ENCODE data around the gene HES5.

Gene HES5

DNA sequence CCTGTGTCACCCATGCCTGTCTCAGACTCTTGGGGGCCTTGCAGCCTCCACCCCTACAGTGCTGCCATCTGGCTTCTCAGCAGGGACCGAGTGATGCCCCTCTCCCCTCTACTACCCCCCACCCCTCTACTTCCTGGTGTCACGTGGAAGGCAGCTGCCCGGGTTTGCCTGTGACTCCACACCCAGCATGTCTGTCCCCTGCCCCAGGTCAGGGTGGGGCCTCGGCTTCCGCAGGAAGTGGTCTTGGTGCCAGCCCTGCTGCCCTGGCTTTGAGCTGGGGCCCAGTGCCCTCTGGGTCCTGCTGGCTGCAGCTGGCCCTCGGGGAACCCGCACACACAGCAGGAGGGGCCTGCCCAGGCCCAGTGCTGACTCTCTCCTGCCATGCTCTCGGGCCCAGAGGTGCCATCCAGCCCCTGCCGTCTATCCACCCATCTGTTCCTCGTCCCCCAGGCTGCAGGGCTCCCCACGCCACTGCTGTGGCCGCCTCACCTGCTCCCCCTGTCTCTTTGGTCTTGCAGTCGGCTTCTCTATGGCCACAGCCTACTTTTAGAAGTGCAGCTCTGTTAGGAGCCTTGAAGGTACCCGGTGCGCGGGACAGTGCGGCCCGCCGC, 30.0 kb downstream of the HES5 start:
- no peak for DNase-seq (ENCODE audit: low spot score)

DNA sequence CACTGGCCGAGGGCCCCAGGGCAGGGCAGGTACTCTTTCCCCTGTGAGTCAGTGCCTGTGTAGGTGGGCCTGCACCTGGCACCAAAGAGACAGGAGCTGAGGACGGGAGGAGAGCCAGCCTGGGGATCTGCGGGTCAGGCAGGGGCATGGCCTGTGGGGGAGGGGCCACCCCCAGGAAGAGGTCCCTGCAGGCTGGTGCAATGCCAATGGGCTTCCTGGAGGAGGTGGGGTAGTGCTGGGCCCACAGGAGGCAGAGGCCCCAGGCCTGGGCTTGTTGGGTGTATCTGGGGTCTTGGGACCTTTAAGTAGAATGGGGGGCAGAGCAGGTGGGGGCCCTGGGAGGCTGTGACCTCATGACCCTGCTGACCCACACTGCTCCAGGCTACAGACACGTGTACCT, 30.8 kb downstream of the HES5 start:
- no peak for DNase-seq (ENCODE audit: low spot score)

GRCh38 chr1:2498648-2499047, 31.4 kb downstream of the HES5 start:
- DNase-seq (ENCODE audit: low spot score): no peak

GRCh38 chr1:2497891-2498290, 32.2 kb downstream of the HES5 start:
- DNase-seq (ENCODE audit: low spot score): no peak

DNA sequence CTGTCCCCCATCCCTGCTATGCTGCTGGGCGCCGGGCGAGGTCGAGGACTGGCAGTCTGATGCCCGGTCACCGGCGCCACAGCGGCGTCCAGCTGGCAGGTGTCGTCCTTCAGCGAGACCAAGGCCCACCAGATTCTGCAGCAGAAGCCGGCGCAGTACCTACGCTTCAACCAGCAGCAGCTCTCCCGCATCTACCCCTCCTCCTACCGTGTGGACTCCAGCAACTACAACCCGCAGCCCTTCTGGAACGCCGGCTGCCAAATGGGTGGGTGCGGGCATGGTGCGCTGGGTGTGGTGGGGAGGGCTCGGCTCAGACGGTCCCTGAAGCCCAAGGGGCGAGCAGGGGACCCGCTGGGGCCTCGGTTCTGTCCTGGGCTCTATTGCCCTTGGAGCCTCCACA, 33.3 kb downstream of the HES5 start:
- DNase-seq (ENCODE audit: low spot score): no peak

- no peak for DNase-seq (ENCODE audit: low spot score)
Observed at GRCh38 chr1:2496087-2496622, 33.9 kb downstream of the HES5 start.

- no peak for DNase-seq (ENCODE audit: low spot score)
Observed at GRCh38 chr1:2495546-2495945, 34.5 kb downstream of the HES5 start.

DNA sequence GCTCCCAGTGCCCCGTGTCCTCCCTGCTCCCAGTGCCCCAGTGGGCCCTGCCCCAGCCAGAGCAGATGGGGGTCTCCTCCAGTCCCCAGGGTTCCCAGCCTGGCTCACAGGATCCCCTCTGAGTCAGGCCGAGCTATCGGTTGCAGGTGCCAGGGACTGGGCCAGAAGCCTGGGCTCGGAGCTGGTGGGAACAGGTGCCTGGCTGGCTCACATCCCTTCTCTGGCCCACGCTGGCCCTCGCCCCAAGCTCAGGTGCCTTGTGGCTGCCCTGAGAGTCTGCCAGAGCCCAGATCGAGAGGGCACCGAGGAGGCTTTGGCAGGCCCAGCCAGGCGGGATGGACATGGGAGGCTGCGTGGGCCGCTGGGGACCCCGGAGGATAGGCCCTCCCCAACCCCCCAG, 35.0 kb downstream of the HES5 start:
- DNase-seq (ENCODE audit: low spot score): no peak

GRCh38 chr1:2494323-2494693, 35.8 kb downstream of the HES5 start:
- DNase-seq (ENCODE audit: low spot score): no peak

GRCh38 chr1:2493691-2494322, 36.3 kb downstream of the HES5 start:
- no peak for DNase-seq (ENCODE audit: low spot score)

- no peak for DNase-seq (ENCODE audit: low spot score)
Observed at GRCh38 chr1:2493218-2493617, 36.8 kb downstream of the HES5 start.

DNA sequence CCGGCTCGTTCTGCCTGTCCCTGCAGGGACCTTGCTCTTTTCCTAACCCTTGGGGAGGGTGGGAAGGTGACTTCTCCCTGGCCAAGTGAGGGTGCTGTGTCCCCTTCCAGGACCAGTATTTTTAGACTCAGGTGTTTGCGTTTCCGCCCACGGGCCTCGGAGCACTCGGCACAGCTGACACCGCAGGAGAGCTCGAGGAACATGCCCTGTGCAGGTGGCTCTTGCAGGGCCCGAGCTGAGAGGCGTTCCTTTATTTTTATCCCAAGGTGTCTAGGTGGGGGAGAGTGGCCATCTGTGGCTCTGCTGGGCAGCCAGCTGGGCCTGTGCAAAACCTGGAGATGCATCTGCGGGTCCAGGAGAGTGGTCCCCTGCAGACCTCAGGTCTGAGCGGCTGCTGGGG, 38.0 kb downstream of the HES5 start:
- no peak for DNase-seq (ENCODE audit: low spot score)

GRCh38 chr1:2489615-2490014, 40.4 kb downstream of the HES5 start:
- DNase-seq (ENCODE audit: low spot score): no peak

- no peak for DNase-seq (ENCODE audit: low spot score)
Observed at GRCh38 chr1:2488688-2489087, 41.4 kb downstream of the HES5 start.

DNA sequence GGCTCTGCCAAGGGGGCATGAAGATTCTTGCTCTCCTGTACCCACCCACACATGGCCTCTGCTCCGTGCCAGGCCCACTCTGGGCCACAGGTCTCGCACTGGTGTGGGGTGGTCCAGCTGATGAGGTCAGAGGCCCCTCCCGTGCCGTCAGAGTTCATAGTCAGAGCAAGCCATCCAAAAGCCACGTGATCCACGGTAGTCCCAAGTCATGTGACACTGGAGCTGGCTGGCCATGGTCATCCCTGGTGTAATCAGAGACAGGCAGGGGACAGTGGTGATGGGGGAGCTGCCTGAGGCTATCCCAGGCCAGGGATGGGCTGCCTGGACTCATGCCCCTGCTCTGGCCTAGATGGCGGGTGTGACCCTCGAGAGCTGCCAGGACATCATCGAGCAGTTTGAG, 43.5 kb downstream of the HES5 start:
- no peak for DNase-seq (ENCODE audit: low spot score)

DNA sequence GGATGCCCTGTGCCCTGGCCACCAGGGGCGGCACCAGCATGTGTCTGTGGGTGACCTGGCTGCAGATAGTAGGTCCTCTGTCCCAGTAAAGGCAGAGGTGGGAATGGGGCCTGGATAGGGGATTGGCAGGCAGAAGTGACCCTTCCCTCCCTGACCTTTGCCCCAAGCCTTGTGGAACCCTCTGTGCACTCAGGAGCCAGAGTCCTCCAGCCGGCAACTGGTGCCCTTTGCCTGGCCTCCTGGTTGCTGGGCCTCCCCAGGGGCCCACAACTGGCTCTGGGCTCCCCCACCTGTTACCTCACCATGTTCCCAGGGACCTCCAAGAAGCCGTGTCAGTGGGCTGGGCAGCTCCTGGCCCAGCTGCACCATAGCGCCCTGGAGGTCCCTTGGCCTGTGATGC, 44.0 kb downstream of the HES5 start:
- DNase-seq (ENCODE audit: low spot score): no peak

- no peak for DNase-seq (ENCODE audit: low spot score)
Observed at GRCh38 chr1:2483970-2484369, 46.1 kb downstream of the HES5 start.

GRCh38 chr1:2483026-2483425, 47.0 kb downstream of the HES5 start:
- no peak for DNase-seq (ENCODE audit: low spot score)

DNA sequence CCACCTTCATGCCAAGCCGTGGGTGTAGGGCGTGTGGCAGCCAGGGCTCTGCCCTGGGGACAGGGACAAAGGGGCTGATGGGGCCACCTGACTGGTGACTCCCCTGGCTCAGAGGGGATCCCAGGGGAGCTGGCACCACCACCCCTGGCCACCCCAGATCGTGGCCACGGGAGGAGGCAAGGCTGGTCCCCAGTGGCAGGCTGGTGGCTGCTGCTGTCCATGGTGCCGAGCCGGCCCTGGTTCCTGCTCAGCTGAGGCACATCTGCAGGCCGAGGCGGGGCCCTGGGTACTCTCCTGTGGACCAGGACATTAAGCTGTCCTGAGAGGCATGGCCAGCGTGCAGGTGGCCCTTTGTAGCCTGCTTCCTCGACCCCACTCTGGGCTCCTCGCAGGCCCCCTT, 47.5 kb downstream of the HES5 start:
- no peak for DNase-seq (ENCODE audit: low spot score)

- no peak for DNase-seq (ENCODE audit: low spot score)
Observed at GRCh38 chr1:2481885-2482284, 48.2 kb downstream of the HES5 start.

GRCh38 chr1:2480986-2481364, 49.1 kb downstream of the HES5 start:
- no peak for DNase-seq (ENCODE audit: low spot score)

- no peak for DNase-seq (ENCODE audit: low spot score)
Observed at GRCh38 chr1:2480236-2480985, 49.7 kb downstream of the HES5 start.

DNA sequence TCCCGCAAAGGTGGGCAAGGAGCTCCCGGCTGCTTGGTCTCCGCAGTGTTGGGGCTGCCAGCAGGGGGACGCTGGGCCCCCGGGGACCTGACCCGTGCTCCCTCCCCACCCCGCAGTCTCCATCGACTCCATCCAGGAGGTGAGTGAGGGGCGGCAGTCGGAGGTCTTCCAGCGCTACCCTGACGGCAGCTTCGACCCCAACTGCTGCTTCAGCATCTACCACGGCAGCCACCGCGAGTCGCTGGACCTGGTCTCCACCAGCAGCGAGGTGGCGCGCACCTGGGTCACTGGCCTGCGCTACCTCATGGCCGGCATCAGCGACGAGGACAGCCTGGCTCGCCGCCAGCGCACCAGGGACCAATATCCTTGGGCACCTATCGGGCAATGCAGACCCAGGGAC, 50.4 kb downstream of the HES5 start:
- DNase-seq (ENCODE audit: low spot score): no peak

Data from hematopoietic multipotent progenitor cell treated with erythropoietin and hydrocortisone succinate and interleukin-3 and kit ligand, for 17 days (in vitro differentiated cells).